GM21423 (cell line): ENCODE measurements around the gene CETN2.
"Not testable (repeated sequence)": the region's sequence is repeated elsewhere in the genome, so short reads cannot be mapped to it uniquely, and the experiment has no call there.

Source experiments
- ATAC-seq: cut with Tn5 transposase; IDR thresholded peaks from one replicate; pipeline ENCODE4 v1.9.1; 2021; ENCODE audit warnings: mild to moderate bottlenecking, moderate library complexity; ENCODE audit not compliant: unreplicated experiment

The CETN2 gene

GRCh38 chrX:152830312-152831305 is at the start of gene CETN2, which contains the start of gene NSDHL:
TSS of gene CETN2 (minus strand) at chrX:152830757. CDS start at chrX:152830710, 47 bp downstream.
TSS of gene NSDHL (plus strand) at chrX:152831063. CDS start at chrX:152846325, 15,262 bp downstream.
- ATAC-seq: peak; percentile 99

GRCh38 chrX:152878976-152879755 is 48.6 kb upstream of the CETN2 start:
- no peak for ATAC-seq

- ATAC-seq: no peak
These were observed 46.6 kb upstream of the CETN2 start for GRCh38 chrX:152876931-152877840.

- ATAC-seq: no peak
These were observed 42.8 kb upstream of the CETN2 start for GRCh38 chrX:152873361-152873760.

- no peak for ATAC-seq
These were observed 42.0 kb upstream of the CETN2 start for GRCh38 chrX:152872522-152872921.

- no peak for ATAC-seq
These were observed 40.7 kb upstream of the CETN2 start for GRCh38 chrX:152871260-152871659.

- no peak for ATAC-seq
These were observed 39.4 kb upstream of the CETN2 start for GRCh38 chrX:152869972-152870371.

- ATAC-seq: no peak
These were observed 35.8 kb upstream of the CETN2 start for GRCh38 chrX:152866386-152866785.

GRCh38 chrX:152865232-152865920 is 34.8 kb upstream of the CETN2 start:
- no peak for ATAC-seq

- no peak for ATAC-seq
These were observed 31.3 kb upstream of the CETN2 start for GRCh38 chrX:152861826-152862225.

- ATAC-seq: no peak
These were observed 30.6 kb upstream of the CETN2 start for GRCh38 chrX:152861116-152861515.

- no peak for ATAC-seq
These were observed 23.4 kb upstream of the CETN2 start for GRCh38 chrX:152853986-152854385.

GRCh38 chrX:152850465-152850864 is 19.9 kb upstream of the CETN2 start:
- no peak for ATAC-seq

- ATAC-seq: no peak
These were observed 16.7 kb upstream of the CETN2 start for GRCh38 chrX:152847281-152847680.

- ATAC-seq: no peak
These were observed 15.2 kb upstream of the CETN2 start for GRCh38 chrX:152845618-152846240.

GRCh38 chrX:152844256-152844655 is 13.7 kb upstream of the CETN2 start:
- no peak for ATAC-seq

- ATAC-seq: no peak
These were observed 13.3 kb upstream of the CETN2 start for GRCh38 chrX:152843852-152844251.

- ATAC-seq: no peak
These were observed 12.3 kb upstream of the CETN2 start for GRCh38 chrX:152842772-152843338.

GRCh38 chrX:152835470-152835869 is 4.9 kb upstream of the CETN2 start:
- not testable (repeated sequence) for ATAC-seq
